Keratinocyte (primary cell): ENCODE results near the gene TANGO2. TPM values are rescaled to one million over a fixed set of nuclear protein-coding genes. Genes with fewer than 3 reads are reported as not detected.

Experiments
- DNase-seq: peaks from one replicate; pipeline ENCODE4 v3.0.0-alpha.2; 2011; ENCODE audit warnings: low read depth, missing footprints, low spot score
- FAIRE-seq: peaks from 2 replicates; lab custom pipeline; 2011; peaks lifted over from hg19 to GRCh38; lab: Jason Lieb, UNC
- H2AFZ ChIP-seq: 2 replicates; pipeline ENCODE4 v1.6.0; 2012; ENCODE audit warnings: low read length, control low read depth, inconsistent platforms; ENCODE audit not compliant: control insufficient read depth
- H3K27ac ChIP-seq: 2 replicates; pipeline ENCODE4 v1.5.1; 2011; ENCODE audit warnings: low read length; ENCODE audit not compliant: control insufficient read depth, insufficient read depth
- H3K27me3 ChIP-seq: 3 replicates; pipeline ENCODE4 v1.6.0; 2011; ENCODE audit warnings: low read length; ENCODE audit not compliant: control insufficient read depth, insufficient read depth; ENCODE audit errors: extremely low read depth
- H3K36me3 ChIP-seq, 2 experiments: 2 replicates in 1 of 2; 3 replicates in 1 of 2; pipeline ENCODE4 v1.5.1; 2011; ENCODE audit warnings: low read length in 2 of 2, mild to moderate bottlenecking in 1 of 2; ENCODE audit not compliant: control insufficient read depth in 2 of 2, insufficient read depth in 2 of 2; ENCODE audit errors: extremely low read depth in 1 of 2
- H3K4me1 ChIP-seq: 3 replicates; pipeline ENCODE4 v1.5.1; 2011; ENCODE audit warnings: low read length; ENCODE audit not compliant: control insufficient read depth, insufficient read depth; ENCODE audit errors: extremely low read depth
- H3K4me2 ChIP-seq: 3 replicates; pipeline ENCODE4 v1.6.0; 2011; ENCODE audit warnings: low read depth, low read length; ENCODE audit not compliant: control insufficient read depth, insufficient read depth; ENCODE audit errors: extremely low read depth
- H3K4me3 ChIP-seq, 3 experiments: fragments of 200-600 bp in 1 of 3; sonication (generic) in 1 of 3; 2 replicates in 2 of 3; 3 replicates in 1 of 3; pipeline ENCODE4 v1.5.1; 2011 to 2016; ENCODE audit warnings: low read length in 3 of 3, mild to moderate bottlenecking in 3 of 3, control low read depth in 2 of 3, inconsistent platforms in 1 of 3, low read depth in 1 of 3, mixed read lengths in 1 of 3, mixed run types in 1 of 3, moderate library complexity in 1 of 3; ENCODE audit not compliant: control insufficient read depth in 2 of 3, insufficient read depth in 2 of 3; ENCODE audit errors: extremely low read depth in 1 of 3
- H3K79me2 ChIP-seq: 2 replicates; pipeline ENCODE4 v1.6.0; 2012; ENCODE audit warnings: low read length; ENCODE audit not compliant: control insufficient read depth, insufficient read depth
- H3K9ac ChIP-seq: 3 replicates; pipeline ENCODE4 v1.6.0; 2011; ENCODE audit warnings: low read length; ENCODE audit not compliant: control insufficient read depth, insufficient read depth; ENCODE audit errors: extremely low read depth
- H3K9me1 ChIP-seq: 3 replicates; pipeline ENCODE4 v1.6.0; 2011; ENCODE audit warnings: low read length; ENCODE audit not compliant: control insufficient read depth, insufficient read depth; ENCODE audit errors: extremely low read depth
- H3K9me3 ChIP-seq: 2 replicates; pipeline ENCODE4 v1.5.1; 2012; ENCODE audit warnings: low read depth, low read length; ENCODE audit not compliant: control insufficient read depth
- H4K20me1 ChIP-seq: 3 replicates; pipeline ENCODE4 v1.6.0; 2011; ENCODE audit warnings: low read length; ENCODE audit not compliant: control insufficient read depth, insufficient read depth; ENCODE audit errors: extremely low read depth
- EZH2 ChIP-seq: IDR thresholded peaks from one replicate; pipeline ENCODE4 v1.6.1; 2012; ENCODE audit warnings: inconsistent platforms, mild to moderate bottlenecking, low read length, moderate library complexity
- dilution Hi-C: fragments of 300-500 bp; cut with MboI; formaldehyde crosslinking; loops from one replicate; pipeline ENCODE4 v1.7.0; 2020; ENCODE audit warnings: low sequenced_read_pairs; ENCODE audit not compliant: extremely low pct_ligation_motif_present
- polyA plus RNA-seq, 5 experiments: library from polyadenylated mRNA; depleted of rRNA in 3 of 5; stranded (reverse) in 3 of 5; stranded (forward) in 1 of 5; unstranded in 1 of 5; fragments of >200 nt; gene quantifications; 1 replicate in 1 of 5; 2 replicates in 3 of 5; 3 replicates in 1 of 5; pipeline versions ENCODE4 v1.2.1 to v1.2.3, GENCODE V29; 2011 to 2012; ENCODE audit warnings: missing spikeins in 2 of 5, low read depth in 1 of 5, low replicate concordance in 1 of 5
- TF ChIP-seq, protein P1 (sequence below), 3 experiments: IDR thresholded peaks in 1 of 3; conservative IDR thresholded peaks in 1 of 3; optimal IDR thresholded peaks in 1 of 3; 2 replicates in 2 of 3; 3 replicates in 1 of 3; pipeline versions ENCODE3 to v1.5.1; 2011; ENCODE audit warnings: low read length in 3 of 3, mild to moderate bottlenecking in 3 of 3, moderate library complexity in 2 of 3, control low read depth in 1 of 3, inconsistent platforms in 1 of 3; ENCODE audit not compliant: insufficient read depth in 2 of 3; ENCODE audit errors: extremely low read depth in 1 of 3

Gene TANGO2
- polyA plus RNA-seq, 1 donor (not counting 4 experiments of a cell fraction or from before 2014, with no cell fraction given), result 20.1 TPM

DNA sequence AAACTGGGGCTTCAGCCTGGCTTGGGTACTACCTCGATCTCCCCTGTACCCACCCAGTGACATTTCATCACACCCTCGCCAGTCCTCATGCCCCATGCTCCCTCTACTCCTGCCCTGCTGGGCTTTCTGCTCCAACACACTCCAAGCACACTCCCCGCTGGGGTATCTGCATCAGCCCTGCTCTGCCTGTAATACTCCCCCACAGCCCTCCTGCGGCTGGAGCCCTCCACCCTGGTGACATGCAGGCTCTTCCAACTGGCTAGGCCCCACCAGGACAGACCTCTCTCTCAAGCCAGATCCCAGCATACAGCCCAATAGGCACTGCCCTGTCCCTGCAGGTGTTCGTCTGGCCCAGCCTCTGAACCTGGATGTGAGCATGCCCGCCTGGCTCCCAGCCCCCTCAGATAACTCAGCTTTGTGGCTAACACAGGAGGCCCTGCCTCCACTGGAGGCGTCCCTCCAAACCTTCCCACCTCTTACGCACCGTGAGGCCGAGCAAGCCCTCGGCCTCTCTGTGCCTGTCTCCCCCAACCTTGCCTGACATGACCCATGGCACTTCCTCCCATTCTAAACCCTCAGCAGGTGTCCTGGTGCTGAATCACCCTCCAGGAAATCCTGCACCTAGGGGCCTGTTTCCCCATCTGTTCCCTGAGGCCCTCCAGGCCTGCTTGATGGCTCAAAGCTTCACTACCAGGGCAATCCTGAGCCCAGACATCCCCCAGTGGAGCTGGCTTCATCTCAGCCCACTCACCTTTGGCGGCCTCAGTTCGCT, 45.8 kb upstream of the TANGO2 start:
- H4K20me1 ChIP-seq, result peaks cover 5% of the 10 kb centered on the region
- dilution Hi-C loops, result no loop called here

DNA sequence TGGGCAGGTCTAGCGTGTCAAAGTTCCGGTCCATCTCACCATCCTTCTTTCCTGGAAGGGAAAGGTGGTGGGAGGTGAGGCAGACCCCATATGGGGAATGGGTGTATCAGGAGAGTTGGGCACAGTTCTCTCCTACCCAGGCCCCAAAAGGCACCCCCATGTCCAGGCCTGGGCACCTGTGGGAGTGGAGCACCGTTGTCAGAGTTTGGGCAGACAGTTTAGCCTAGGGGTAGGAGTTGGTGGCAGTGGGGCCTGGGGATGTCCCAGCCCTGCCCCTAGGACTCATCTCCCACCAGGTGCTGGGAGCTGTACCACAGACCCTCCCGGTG, 45.2 kb upstream of the TANGO2 start:
- peaks cover 18% of the 10 kb centered on the region for H3K4me1 ChIP-seq
- peaks cover 5% of the 10 kb centered on the region for H4K20me1 ChIP-seq
- TF ChIP-seq, protein P1, sequence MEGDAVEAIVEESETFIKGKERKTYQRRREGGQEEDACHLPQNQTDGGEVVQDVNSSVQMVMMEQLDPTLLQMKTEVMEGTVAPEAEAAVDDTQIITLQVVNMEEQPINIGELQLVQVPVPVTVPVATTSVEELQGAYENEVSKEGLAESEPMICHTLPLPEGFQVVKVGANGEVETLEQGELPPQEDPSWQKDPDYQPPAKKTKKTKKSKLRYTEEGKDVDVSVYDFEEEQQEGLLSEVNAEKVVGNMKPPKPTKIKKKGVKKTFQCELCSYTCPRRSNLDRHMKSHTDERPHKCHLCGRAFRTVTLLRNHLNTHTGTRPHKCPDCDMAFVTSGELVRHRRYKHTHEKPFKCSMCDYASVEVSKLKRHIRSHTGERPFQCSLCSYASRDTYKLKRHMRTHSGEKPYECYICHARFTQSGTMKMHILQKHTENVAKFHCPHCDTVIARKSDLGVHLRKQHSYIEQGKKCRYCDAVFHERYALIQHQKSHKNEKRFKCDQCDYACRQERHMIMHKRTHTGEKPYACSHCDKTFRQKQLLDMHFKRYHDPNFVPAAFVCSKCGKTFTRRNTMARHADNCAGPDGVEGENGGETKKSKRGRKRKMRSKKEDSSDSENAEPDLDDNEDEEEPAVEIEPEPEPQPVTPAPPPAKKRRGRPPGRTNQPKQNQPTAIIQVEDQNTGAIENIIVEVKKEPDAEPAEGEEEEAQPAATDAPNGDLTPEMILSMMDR (optimal IDR thresholded peaks at IDR 0.05 in 1 of 3, IDR thresholded peaks at IDR 0.05 in 1 of 3, conservative IDR thresholded peaks at IDR 0.05 in 1 of 3; ENCODE audit: extremely low read depth in 1 of 3, insufficient read depth in 2 of 3, low read length in 3 of 3), result no peak
- no peak for TF ChIP-seq EZH2
- no peak overlapping the region for H2AFZ ChIP-seq
- peaks cover 3% of the 10 kb centered on the region for H3K9me1 ChIP-seq
- H3K4me3 ChIP-seq, result no peak overlapping the region
- H3K36me3 ChIP-seq, result peaks cover 7 to 8% of the 10 kb centered on the region in 2 experiments
- no peak overlapping the region for H3K4me2 ChIP-seq
- FAIRE-seq (no peak), DNase-seq (no peak)
- no peaks in the 10 kb centered on the region for H3K9me3 ChIP-seq
- H3K27ac ChIP-seq, result no peak overlapping the region
- dilution Hi-C loops, result no loop called here
- no peaks in the 10 kb centered on the region for H3K27me3 ChIP-seq
- H3K79me2 ChIP-seq, result no peaks in the 10 kb centered on the region
- H3K9ac ChIP-seq, result no peak overlapping the region

More for the DNA sequence above, 45.8 kb upstream of the TANGO2 start:
- Histone ChIP-seq H3K4me3 (no peak overlapping the region), H3K27ac (no peak overlapping the region), H3K4me2 (no peak overlapping the region), H3K36me3 (peaks cover 8 to 9% of the 10 kb centered on the region in 2 experiments), H3K79me2 (no peaks in the 10 kb centered on the region), H2AFZ (no peak overlapping the region), H3K27me3 (no peaks in the 10 kb centered on the region), H3K9me3 (no peaks in the 10 kb centered on the region), H3K4me1 (peaks cover 18% of the 10 kb centered on the region), H3K9ac (no peak overlapping the region), H3K9me1 (peaks cover 3% of the 10 kb centered on the region)
- DNase-seq, result no peak
- peak; percentile 63 for FAIRE-seq
- TF ChIP-seq, protein P1 (optimal IDR thresholded peaks at IDR 0.05 in 1 of 3, IDR thresholded peaks at IDR 0.05 in 1 of 3, conservative IDR thresholded peaks at IDR 0.05 in 1 of 3; ENCODE audit: extremely low read depth in 1 of 3, insufficient read depth in 2 of 3, low read length in 3 of 3), result no peak
- TF ChIP-seq EZH2, result no peak
